ENCODE results near the gene RMRP. TPM values are rescaled to one million over a fixed set of nuclear protein-coding genes. Genes with fewer than 3 reads are reported as not detected.

The RMRP gene
- total and polyA plus RNA-seq, 10 of the 15 experiments (the other 5 are each of a cell fraction or from before 2014, with no cell fraction given), result 12.0 to 42,450 (median 6,418) TPM; not detected in 4

DNA sequence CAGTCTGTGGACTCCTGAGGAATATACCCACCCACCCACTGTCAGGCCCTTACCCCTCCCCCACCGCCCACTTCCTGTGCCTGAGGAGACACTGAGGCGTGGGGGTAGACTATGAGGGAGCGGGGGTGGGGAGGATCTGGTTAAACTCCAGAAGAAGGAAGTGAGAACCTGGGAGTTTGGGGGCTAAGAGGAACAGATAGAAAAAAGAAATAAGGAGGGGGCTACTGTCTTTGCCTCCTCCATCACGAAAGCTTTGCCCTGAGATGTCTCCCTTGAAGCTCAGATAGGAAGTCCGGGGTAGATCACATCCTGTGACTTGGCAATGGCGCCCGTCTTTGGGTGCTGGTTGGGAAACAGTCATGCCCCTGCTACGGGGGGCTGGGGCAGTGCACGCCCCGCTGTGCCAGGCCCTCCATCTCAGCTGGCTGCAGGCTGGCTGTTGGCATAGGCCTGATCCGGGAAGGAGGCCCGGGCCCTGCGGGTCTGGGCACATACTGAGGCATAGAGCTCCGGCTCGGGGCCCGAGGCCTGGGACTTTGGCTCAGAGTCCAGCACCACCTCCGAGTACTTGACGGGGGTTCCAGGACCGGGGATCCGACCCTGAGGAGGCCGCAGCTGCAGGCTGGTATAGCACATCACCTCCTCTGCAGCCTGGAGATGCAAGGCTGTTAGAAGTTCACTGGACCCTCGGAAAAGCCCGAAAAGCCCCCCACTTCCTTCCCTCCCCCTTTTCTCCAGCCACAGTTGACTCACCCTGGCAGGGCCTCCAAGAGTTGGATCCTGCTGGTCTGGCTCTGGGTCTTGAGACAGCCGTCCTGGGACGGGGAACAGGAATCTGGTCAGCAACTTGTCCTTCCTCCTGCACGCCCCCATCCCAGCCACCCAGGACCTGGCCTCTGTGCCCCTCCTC lies 8.1 kb downstream of the RMRP start (continued):
- TF ChIP-seq SUZ12 (IDR thresholded peaks at IDR 0.05; ENCODE audit: unreplicated experiment), result no peak
- no peak for TF ChIP-seq PAX8 (IDR thresholded peaks at IDR 0.05)
- no peak for TF ChIP-seq POLR2AphosphoS2 (IDR thresholded peaks at IDR 0.05; ENCODE audit: low read depth, low read length)
- TF ChIP-seq, protein P1, sequence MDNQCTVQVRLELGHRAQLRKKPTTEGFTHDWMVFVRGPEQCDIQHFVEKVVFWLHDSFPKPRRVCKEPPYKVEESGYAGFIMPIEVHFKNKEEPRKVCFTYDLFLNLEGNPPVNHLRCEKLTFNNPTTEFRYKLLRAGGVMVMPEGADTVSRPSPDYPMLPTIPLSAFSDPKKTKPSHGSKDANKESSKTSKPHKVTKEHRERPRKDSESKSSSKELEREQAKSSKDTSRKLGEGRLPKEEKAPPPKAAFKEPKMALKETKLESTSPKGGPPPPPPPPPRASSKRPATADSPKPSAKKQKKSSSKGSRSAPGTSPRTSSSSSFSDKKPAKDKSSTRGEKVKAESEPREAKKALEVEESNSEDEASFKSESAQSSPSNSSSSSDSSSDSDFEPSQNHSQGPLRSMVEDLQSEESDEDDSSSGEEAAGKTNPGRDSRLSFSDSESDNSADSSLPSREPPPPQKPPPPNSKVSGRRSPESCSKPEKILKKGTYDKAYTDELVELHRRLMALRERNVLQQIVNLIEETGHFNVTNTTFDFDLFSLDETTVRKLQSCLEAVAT (IDR thresholded peaks at IDR 0.05), result no peak; the same call in 1 of the 2 replicates
- no peak for TF ChIP-seq CREM (IDR thresholded peaks at IDR 0.05; ENCODE audit: low read depth)
- TF ChIP-seq, protein P2, sequence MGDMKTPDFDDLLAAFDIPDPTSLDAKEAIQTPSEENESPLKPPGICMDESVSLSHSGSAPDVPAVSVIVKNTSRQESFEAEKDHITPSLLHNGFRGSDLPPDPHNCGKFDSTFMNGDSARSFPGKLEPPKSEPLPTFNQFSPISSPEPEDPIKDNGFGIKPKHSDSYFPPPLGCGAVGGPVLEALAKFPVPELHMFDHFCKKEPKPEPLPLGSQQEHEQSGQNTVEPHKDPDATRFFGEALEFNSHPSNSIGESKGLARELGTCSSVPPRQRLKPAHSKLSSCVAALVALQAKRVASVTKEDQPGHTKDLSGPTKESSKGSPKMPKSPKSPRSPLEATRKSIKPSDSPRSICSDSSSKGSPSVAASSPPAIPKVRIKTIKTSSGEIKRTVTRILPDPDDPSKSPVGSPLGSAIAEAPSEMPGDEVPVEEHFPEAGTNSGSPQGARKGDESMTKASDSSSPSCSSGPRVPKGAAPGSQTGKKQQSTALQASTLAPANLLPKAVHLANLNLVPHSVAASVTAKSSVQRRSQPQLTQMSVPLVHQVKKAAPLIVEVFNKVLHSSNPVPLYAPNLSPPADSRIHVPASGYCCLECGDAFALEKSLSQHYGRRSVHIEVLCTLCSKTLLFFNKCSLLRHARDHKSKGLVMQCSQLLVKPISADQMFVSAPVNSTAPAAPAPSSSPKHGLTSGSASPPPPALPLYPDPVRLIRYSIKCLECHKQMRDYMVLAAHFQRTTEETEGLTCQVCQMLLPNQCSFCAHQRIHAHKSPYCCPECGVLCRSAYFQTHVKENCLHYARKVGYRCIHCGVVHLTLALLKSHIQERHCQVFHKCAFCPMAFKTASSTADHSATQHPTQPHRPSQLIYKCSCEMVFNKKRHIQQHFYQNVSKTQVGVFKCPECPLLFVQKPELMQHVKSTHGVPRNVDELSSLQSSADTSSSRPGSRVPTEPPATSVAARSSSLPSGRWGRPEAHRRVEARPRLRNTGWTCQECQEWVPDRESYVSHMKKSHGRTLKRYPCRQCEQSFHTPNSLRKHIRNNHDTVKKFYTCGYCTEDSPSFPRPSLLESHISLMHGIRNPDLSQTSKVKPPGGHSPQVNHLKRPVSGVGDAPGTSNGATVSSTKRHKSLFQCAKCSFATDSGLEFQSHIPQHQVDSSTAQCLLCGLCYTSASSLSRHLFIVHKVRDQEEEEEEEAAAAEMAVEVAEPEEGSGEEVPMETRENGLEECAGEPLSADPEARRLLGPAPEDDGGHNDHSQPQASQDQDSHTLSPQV (IDR thresholded peaks at IDR 0.05), result no peak
- no peak for TF ChIP-seq PML (IDR thresholded peaks at IDR 0.05; ENCODE audit: low read length)
- no peak for TF ChIP-seq NFYB (IDR thresholded peaks at IDR 0.05; ENCODE audit: insufficient read depth, low read depth, low read length)
- TF ChIP-seq NRF1 (conservative IDR thresholded peaks at IDR 0.05; ENCODE audit: low read depth, low read length), result no peak
- no peak for TF ChIP-seq ATF7 (IDR thresholded peaks at IDR 0.05; ENCODE audit: low read depth)
- TF ChIP-seq, protein P3, sequence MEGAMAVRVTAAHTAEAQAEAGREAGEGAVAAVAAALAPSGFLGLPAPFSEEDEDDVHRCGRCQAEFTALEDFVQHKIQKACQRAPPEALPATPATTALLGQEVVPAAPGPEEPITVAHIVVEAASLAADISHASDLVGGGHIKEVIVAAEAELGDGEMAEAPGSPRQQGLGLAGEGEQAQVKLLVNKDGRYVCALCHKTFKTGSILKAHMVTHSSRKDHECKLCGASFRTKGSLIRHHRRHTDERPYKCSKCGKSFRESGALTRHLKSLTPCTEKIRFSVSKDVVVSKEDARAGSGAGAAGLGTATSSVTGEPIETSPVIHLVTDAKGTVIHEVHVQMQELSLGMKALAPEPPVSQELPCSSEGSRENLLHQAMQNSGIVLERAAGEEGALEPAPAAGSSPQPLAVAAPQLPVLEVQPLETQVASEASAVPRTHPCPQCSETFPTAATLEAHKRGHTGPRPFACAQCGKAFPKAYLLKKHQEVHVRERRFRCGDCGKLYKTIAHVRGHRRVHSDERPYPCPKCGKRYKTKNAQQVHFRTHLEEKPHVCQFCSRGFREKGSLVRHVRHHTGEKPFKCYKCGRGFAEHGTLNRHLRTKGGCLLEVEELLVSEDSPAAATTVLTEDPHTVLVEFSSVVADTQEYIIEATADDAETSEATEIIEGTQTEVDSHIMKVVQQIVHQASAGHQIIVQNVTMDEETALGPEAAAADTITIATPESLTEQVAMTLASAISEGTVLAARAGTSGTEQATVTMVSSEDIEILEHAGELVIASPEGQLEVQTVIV (IDR thresholded peaks at IDR 0.05; ENCODE audit: borderline replicate concordance, partially characterized antibody), result no peak
- peak; percentile 34; the same call in 1 of the 2 replicates for TF ChIP-seq GATAD2B (conservative IDR thresholded peaks at IDR 0.05; ENCODE audit: low read depth)
- TF ChIP-seq, protein P4, sequence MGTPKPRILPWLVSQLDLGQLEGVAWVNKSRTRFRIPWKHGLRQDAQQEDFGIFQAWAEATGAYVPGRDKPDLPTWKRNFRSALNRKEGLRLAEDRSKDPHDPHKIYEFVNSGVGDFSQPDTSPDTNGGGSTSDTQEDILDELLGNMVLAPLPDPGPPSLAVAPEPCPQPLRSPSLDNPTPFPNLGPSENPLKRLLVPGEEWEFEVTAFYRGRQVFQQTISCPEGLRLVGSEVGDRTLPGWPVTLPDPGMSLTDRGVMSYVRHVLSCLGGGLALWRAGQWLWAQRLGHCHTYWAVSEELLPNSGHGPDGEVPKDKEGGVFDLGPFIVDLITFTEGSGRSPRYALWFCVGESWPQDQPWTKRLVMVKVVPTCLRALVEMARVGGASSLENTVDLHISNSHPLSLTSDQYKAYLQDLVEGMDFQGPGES (IDR thresholded peaks at IDR 0.05), result no peak
- no peak for TF ChIP-seq CHD4 (IDR thresholded peaks at IDR 0.05)
- TF ChIP-seq STAT1 (conservative IDR thresholded peaks at IDR 0.05), result no peak
- TF ChIP-seq CHD2 (IDR thresholded peaks at IDR 0.05; ENCODE audit: borderline replicate concordance, low read depth, low read length), result peak; percentile 65; the same call in 1 of the 2 replicates
- 0 out of 2 replicates have a peak, but pooled peaks have one; percentile 61 for TF ChIP-seq SMAD5 (IDR thresholded peaks at IDR 0.05; ENCODE audit: low read depth)
- TF ChIP-seq, protein P5, sequence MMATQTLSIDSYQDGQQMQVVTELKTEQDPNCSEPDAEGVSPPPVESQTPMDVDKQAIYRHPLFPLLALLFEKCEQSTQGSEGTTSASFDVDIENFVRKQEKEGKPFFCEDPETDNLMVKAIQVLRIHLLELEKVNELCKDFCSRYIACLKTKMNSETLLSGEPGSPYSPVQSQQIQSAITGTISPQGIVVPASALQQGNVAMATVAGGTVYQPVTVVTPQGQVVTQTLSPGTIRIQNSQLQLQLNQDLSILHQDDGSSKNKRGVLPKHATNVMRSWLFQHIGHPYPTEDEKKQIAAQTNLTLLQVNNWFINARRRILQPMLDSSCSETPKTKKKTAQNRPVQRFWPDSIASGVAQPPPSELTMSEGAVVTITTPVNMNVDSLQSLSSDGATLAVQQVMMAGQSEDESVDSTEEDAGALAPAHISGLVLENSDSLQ (IDR thresholded peaks at IDR 0.05), result no peak
